Heart left ventricle (tissue), 16 donors: ENCODE data around the gene CXCL1. TPM values are rescaled to one million over a fixed set of nuclear protein-coding genes. Genes with fewer than 3 reads are reported as not detected.

Source experiments
- ATAC-seq, 4 donors: fragments of 200-7000 bp; cut with Tn5 transposase; one replicate each; pipeline ENCODE4 v1.9.1; 2020 to 2022; ENCODE audit warnings: moderate library complexity in 4 of 4, mild to moderate bottlenecking in 3 of 4, moderate number of reproducible peaks in 1 of 4
- DNase-seq, 5 donors: peaks; one replicate each; pipeline ENCODE4 v3.0.0-alpha.2; 2020
- H3K27ac ChIP-seq, 12 donors: fragments of 200-600 bp; sonication (generic) in 4 of 12; one replicate each; pipeline versions ENCODE4 v1.5.0 to v1.8.0; 2016 to 2022; ENCODE audit warnings: mild to moderate bottlenecking in 2 of 12
- H3K27me3 ChIP-seq, 9 donors: fragments of 200-600 bp; sonication (generic) in 2 of 9; one replicate each; pipeline versions ENCODE4 v1.5.1 to v1.8.0; 2016 to 2022; ENCODE audit warnings: mild to moderate bottlenecking in 3 of 9
- H3K36me3 ChIP-seq, 9 donors: fragments of 200-600 bp; sonication (generic) in 2 of 9; one replicate each; pipeline versions ENCODE4 v1.5.0 to v1.8.0; 2018 to 2022; ENCODE audit warnings: mild to moderate bottlenecking in 2 of 9
- H3K4me1 ChIP-seq, 12 donors: fragments of 200-600 bp; sonication (generic) in 4 of 12; one replicate each; pipeline versions ENCODE4 v1.5.0 to v1.8.0; 2016 to 2022; ENCODE audit warnings: mild to moderate bottlenecking in 3 of 12
- H3K4me3 ChIP-seq, 12 donors: fragments of 200-600 bp; sonication (generic) in 4 of 12; one replicate each; pipeline versions ENCODE4 v1.5.0 to v1.8.0; 2017 to 2022; ENCODE audit warnings: mild to moderate bottlenecking in 9 of 12, moderate library complexity in 4 of 12
- H3K9me3 ChIP-seq, 12 donors: fragments of 200-600 bp; sonication (generic) in 4 of 12; one replicate each; pipeline versions ENCODE4 v1.5.0 to v1.8.0; 2016 to 2022; ENCODE audit warnings: mild to moderate bottlenecking in 1 of 12
- CTCF ChIP-seq, 12 donors: fragments of 200-600 bp; sonication (generic) in 4 of 12; IDR thresholded peaks; one replicate each; pipeline versions ENCODE4 v1.5.0 to v1.8.0; 2018 to 2022; ENCODE audit warnings: antibody characterized with exemption in 12 of 12, mild to moderate bottlenecking in 5 of 12
- POLR2A ChIP-seq, 2 donors: fragments of 450-650 bp; IDR thresholded peaks; one replicate each; pipeline ENCODE4 v1.6.1; 2017; ENCODE audit warnings: antibody characterized with exemption in 2 of 2, mild to moderate bottlenecking in 2 of 2, moderate library complexity in 2 of 2
- WGBS, 4 donors: extraction: QIAGEN DNeasy Blood & Tissue Kit in 2 of 4; methylation state at CpG; one replicate each; pipeline versions ENCODE4 v1.1.5 to v1.1.7; 2013 to 2018; 5-methylcytosine and 5-hydroxymethylcytosine counted together
- intact Hi-C, 10 donors: fragments of 100-400 bp; cut with DNase I; formaldehyde crosslinking; loops; one replicate each; pipeline versions ENCODE4 v1.11.1 to v1.14.2; 2022
- polyA plus RNA-seq, 2 donors: library from polyadenylated mRNA; stranded (reverse); fragments of 200-250 nt; gene quantifications; one replicate each; pipeline ENCODE4 v1.2.3, GENCODE V29; 2013
- total RNA-seq, 9 donors: library from RNA; depleted of rRNA in 2 of 9; stranded (reverse); fragments of >200 nt in 2 of 9; fragmentation: NEBNext Ultra II Directional in 3 of 9; extraction: Animal tissue kit (Norgen Biotek cat#: 25700) in 3 of 9; gene quantifications; one replicate each; pipeline versions ENCODE4 v1.1.0 to v1.2.4, GENCODE V29; 2016 to 2023
- donor health status: ischemic (EF 13 %, LVEDD 7.1; RV severe dilation, severe dysfunction).
- donor health status: healthy with polysubstance abuse.
- donor health status: DM: no; HTN: yes; CAD: no.
- donor health status: DM: no; HTN: no; CAD: no.
- donor health status: ischemic (EF 25% LVEDD 6.9; RV normal size, moderate dysfunction).
- donor health status: ischemic (EF 25% LVEDD 5.7; RV mildly dilated, moderate dysfunction).
- donor health status: healthy.
- donor health status: DM: yes; HTN: yes; CAD: no.
- donor health status: ischemic (EF 35%, LVEDD 5.7; RV mildly dilated, moderate dysfunction).
- donor health status: nonischemic (EF 11% LVEDD 7.7; RV severe dilation, severe dysfunction).
- donor health status: DM: yes; HTN: yes; CAD: no.
- donor health status: PGD.
- donor health status: ischemic (EF 29% LVEDD 5.4; RV normal size, mild dysfunction).
- donor health status: nonischemic (EF 23%, LVEDD 6.1; RV moderate dilation, normal function).

The CXCL1 gene
- total and polyA plus RNA-seq, 11 donors: 0.26 to 14.9 (median 1.7) TPM; not detected in 1

GRCh38 chr4:73868206-73869129 lies 725 bp upstream of the CXCL1 start:
- H3K27me3 ChIP-seq: peaks cover 0 to 25% (median 0%) of the 10 kb centered on the region in 9 donors
- DNase-seq (no peak), ATAC-seq (peak; percentile 8 to 58 (median 24))
- peak overlapping the region in 9 of 12 donors; percentile 32 to 75 (median 59) for H3K27ac ChIP-seq
- WGBS, 4 donors: 28 to 38% (median 28%) methylated on average over 13 to 16 of the region's 16 CpGs
- H3K36me3 ChIP-seq: no peaks in the 10 kb centered on the region
- intact Hi-C loops: loop anchor here in 2 of 10 donors (5.0 to 10.0 kb wide), 3 partner anchors 141 to 264 kb away; no protein-coding TSS in a partner anchor
- no peak for TF ChIP-seq CTCF (IDR thresholded peaks at IDR 0.05)
- TF ChIP-seq POLR2A (IDR thresholded peaks at IDR 0.05): no peak
- H3K4me3 ChIP-seq: peak overlapping the region; percentile 51 to 80 (median 64)
- H3K9me3 ChIP-seq: no peaks in the 10 kb centered on the region
- peaks cover 0 to 20% (median 5%) of the 10 kb centered on the region in 12 donors for H3K4me1 ChIP-seq

- intact Hi-C loops: loop anchor here in 1 of 10 donors (10.0 kb wide), 1 partner anchor 255 kb away; no protein-coding TSS in a partner anchor
- TF ChIP-seq CTCF (IDR thresholded peaks at IDR 0.05) (no peak), POLR2A (IDR thresholded peaks at IDR 0.05) (no peak)
- ATAC-seq: peak in 2 of 4 donors; percentile 30 to 46
- 73 to 78% (median 77%) methylated on average over 2 to 3 of the region's 3 CpGs for WGBS, 4 donors
- H3K27ac ChIP-seq: peak overlapping the region in 1 of 12 donors; percentile 59
- peak overlapping the region in 7 of 12 donors; percentile 56 to 80 (median 65) for H3K4me3 ChIP-seq
- peaks cover 0 to 16% (median 0%) of the 10 kb centered on the region in 9 donors for H3K27me3 ChIP-seq
- no peaks in the 10 kb centered on the region for H3K9me3 ChIP-seq
- H3K36me3 ChIP-seq: no peaks in the 10 kb centered on the region
- peak in 1 of 5 donors; percentile 52 for DNase-seq
- H3K4me1 ChIP-seq: peaks cover 0 to 23% (median 5%) of the 10 kb centered on the region in 12 donors
Measured at GRCh38 chr4:73870260-73870659, 1.1 kb downstream of the CXCL1 start.

- H3K27ac ChIP-seq: peak overlapping the region in 1 of 12 donors; percentile 7
- no peaks in the 10 kb centered on the region for H3K36me3 ChIP-seq
- 89 to 95% (median 93%) methylated on average over 1 of the region's 1 CpG for WGBS, 4 donors
- TF ChIP-seq CTCF (IDR thresholded peaks at IDR 0.05) (no peak), POLR2A (IDR thresholded peaks at IDR 0.05) (no peak)
- DNase-seq (no peak), ATAC-seq (no peak)
- no peaks in the 10 kb centered on the region for H3K9me3 ChIP-seq
- intact Hi-C loops: loop anchor here in 1 of 10 donors (10.0 kb wide), 1 partner anchor 254 kb away; no protein-coding TSS in a partner anchor
- H3K4me3 ChIP-seq: peak overlapping the region in 3 of 12 donors; percentile 63 to 80 (median 65)
- peaks cover 0 to 23% (median 5%) of the 10 kb centered on the region in 12 donors for H3K4me1 ChIP-seq
- H3K27me3 ChIP-seq: peaks cover 0 to 16% (median 0%) of the 10 kb centered on the region in 9 donors
Measured at GRCh38 chr4:73870768-73871167, 1.6 kb downstream of the CXCL1 start.
